Fibroblast of peridontal ligament (primary cell): Measurements from ENCODE around the gene CBX6.
"Not testable (repeated sequence)": the region's sequence is repeated elsewhere in the genome, so short reads cannot be mapped to it uniquely, and the experiment has no call there.

Experiments
- DNase-seq: peaks from one replicate; pipeline ENCODE4 v3.0.0-alpha.2; 2010; ENCODE audit errors: extremely low read depth

CBX6 gene

GRCh38 chr22:38861170-38861876 is 10.7 kb downstream of the CBX6 start:
- DNase-seq = peak; percentile 16

GRCh38 chr22:38860283-38861169 is 11.5 kb downstream of the CBX6 start:
- no peak for DNase-seq

GRCh38 chr22:38859581-38860282 is 12.3 kb downstream of the CBX6 start:
- DNase-seq = no peak

- no peak for DNase-seq
Measured at GRCh38 chr22:38858492-38858891, 13.5 kb downstream of the CBX6 start.

- not testable (repeated sequence) for DNase-seq
Measured at GRCh38 chr22:38854476-38854875, 17.5 kb downstream of the CBX6 start.

GRCh38 chr22:38853883-38854282 is 18.1 kb downstream of the CBX6 start:
- not testable (repeated sequence) for DNase-seq

GRCh38 chr22:38853196-38853651 is 18.8 kb downstream of the CBX6 start:
- DNase-seq = no peak

GRCh38 chr22:38852522-38852921 is 19.5 kb downstream of the CBX6 start:
- no peak for DNase-seq

- peak; percentile 45 for DNase-seq
Measured at GRCh38 chr22:38850941-38851849, 20.8 kb downstream of the CBX6 start.

- DNase-seq = no peak
Measured at GRCh38 chr22:38850399-38850798, 21.6 kb downstream of the CBX6 start.

- no peak for DNase-seq
Measured at GRCh38 chr22:38849811-38850210, 22.2 kb downstream of the CBX6 start.

- peak; percentile 46 for DNase-seq
Measured at GRCh38 chr22:38846412-38846811, 25.6 kb downstream of the CBX6 start.

GRCh38 chr22:38845004-38845740 is 26.8 kb downstream of the CBX6 start:
- DNase-seq = peak; percentile 62

GRCh38 chr22:38844315-38845003 is 27.6 kb downstream of the CBX6 start:
- no peak for DNase-seq

- peak; percentile 20 for DNase-seq
Measured at GRCh38 chr22:38843657-38844314, 28.2 kb downstream of the CBX6 start, which contains the start of gene NPTXR. Gene NPTXR, minus strand, starts transcription at chr22:38844028.

- DNase-seq = peak; percentile 47
Measured at GRCh38 chr22:38843201-38843656, 28.8 kb downstream of the CBX6 start.

- DNase-seq = no peak
Measured at GRCh38 chr22:38842512-38843200, 29.4 kb downstream of the CBX6 start.

- no peak for DNase-seq
Measured at GRCh38 chr22:38841635-38842034, 30.4 kb downstream of the CBX6 start.
